Femur (tissue), 1 donor: ENCODE measurements around the gene FBLL1.
"Not testable (repeated sequence)": the region's sequence is repeated elsewhere in the genome, so short reads cannot be mapped to it uniquely, and the experiment has no call there.

Experiments used
- DNase-seq: peaks from one replicate; pipeline ENCODE4 v3.0.0-alpha.2; 2017

Gene FBLL1

GRCh38 chr5:168528521-168529373 is at the start of gene FBLL1:
Gene FBLL1, plus strand, starts transcription at chr5:168529305. Its CDS starts 200 bp downstream, at chr5:168529505.
- DNase-seq = peak; percentile 67

DNA sequence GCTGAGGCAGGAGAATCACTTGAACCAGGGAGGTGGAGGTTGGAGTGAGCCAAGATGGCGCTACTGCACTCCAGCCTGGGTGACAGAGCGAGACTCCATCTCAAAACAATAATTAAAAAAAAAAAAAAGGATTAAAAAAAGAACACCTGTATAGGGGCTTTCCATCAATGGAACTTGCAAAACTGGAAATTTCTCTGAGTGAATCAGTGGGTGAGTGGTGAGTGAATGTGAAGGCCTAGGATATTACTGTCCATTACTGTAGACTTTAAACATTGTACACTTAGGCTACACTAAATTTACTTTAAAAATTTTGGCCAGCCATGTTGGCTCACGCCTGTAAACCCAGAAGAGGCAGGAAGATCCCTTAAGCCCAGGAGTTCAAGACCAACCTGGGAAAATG is 48.5 kb upstream of the FBLL1 start:
- no peak for DNase-seq

DNA sequence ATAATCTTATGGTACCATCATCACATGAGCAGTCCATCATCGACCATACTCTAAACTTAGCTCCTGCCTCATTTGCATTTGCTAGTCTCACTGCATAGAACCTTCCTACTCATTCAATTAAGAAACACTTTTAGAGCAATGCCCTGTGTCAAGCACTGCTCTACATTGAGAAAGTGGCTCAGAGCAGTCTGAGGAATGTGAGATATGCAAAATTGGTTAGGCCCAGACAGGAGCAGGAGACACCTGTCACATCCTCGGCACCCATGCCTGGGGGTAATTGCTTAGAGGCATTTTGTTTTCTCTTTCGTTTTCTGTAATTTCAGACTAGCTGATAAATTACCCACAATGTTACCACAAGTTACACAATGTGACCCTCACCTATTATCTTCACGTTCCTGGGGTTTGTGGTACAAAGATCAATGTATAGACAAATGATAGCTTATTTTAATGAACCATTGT is 47.7 kb upstream of the FBLL1 start:
- no peak for DNase-seq

- no peak for DNase-seq
Observed at GRCh38 chr5:168482361-168482760, 46.7 kb upstream of the FBLL1 start.

- peak; percentile 97 for DNase-seq
Observed at GRCh38 chr5:168486136-168486879, 42.8 kb upstream of the FBLL1 start, which contains the start of gene RARS1. Gene RARS1, plus strand, starts transcription at chr5:168486471. Its CDS starts 28 bp downstream, at chr5:168486499.

GRCh38 chr5:168489059-168489458 is 40.0 kb upstream of the FBLL1 start:
- DNase-seq = no peak

- no peak for DNase-seq
Observed at GRCh38 chr5:168494057-168494555, 35.0 kb upstream of the FBLL1 start.

GRCh38 chr5:168502563-168503237 is 26.4 kb upstream of the FBLL1 start:
- DNase-seq = no peak

- DNase-seq = no peak
Observed at GRCh38 chr5:168513861-168514428, 15.2 kb upstream of the FBLL1 start.

GRCh38 chr5:168525856-168526255 is 3.2 kb upstream of the FBLL1 start:
- no peak for DNase-seq

DNA sequence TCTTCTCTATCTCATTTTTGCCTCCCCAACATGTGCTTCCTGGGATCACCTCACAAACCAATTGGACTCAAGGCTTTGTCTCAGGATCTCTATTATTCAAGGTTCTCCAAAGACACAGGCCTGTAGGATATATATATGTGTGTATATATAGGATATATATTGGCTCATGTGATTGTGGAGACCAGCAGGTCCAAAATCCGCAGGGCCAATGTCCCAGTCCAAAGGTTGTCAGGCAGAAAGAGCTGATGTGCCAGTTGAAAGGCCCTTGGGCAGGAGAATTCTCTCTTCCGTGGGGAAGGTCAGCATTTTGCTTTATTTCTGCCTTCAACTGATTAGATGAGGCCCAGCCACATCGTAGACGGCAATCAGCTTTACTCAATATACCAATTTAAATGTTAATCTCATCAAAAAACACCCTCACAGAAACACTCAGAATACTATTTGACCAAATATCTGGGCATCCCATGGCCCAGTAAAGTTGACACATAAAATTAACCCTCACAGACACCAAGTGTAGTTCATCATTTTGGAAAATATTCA is 1.3 kb upstream of the FBLL1 start:
- DNase-seq = no peak

DNA sequence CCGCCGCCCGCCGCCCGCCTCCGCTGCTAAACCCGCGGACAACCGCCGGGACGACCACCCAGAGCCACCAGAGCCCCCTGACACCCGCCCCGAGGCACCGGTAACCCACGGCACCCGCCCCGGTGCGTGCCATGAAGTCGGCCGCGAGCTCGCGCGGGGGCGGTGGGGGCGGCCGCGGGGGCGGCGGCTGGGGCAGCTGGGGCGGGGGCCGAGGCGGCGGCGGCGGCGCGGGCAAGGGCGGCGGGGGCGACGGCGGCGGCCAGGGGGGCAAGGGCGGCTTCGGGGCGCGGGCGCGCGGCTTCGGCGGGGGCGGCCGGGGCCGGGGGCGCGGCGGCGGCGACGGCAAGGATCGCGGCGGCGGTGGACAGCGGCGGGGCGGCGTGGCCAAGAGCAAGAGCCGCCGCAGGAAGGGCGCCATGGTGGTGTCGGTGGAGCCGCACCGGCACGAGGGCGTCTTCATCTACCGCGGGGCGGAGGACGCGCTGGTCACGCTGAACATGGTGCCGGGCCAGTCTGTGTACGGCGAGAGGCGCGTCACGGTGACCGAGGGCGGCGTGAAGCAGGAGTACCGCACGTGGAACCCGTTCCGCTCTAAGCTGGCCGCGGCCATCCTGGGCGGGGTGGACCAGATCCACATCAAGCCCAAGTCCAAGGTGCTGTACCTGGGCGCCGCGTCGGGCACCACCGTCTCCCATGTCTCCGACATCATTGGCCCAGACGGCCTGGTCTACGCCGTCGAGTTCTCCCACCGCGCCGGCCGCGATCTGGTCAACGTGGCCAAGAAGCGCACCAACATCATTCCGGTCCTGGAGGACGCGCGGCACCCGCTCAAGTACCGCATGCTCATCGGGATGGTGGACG is 499 bp downstream of the FBLL1 start:
- DNase-seq = peak; percentile 24

GRCh38 chr5:168530621-168531150 is 1.6 kb downstream of the FBLL1 start:
- no peak for DNase-seq

GRCh38 chr5:168531191-168531590 is 2.1 kb downstream of the FBLL1 start:
- no peak for DNase-seq

GRCh38 chr5:168531987-168532864 is 3.1 kb downstream of the FBLL1 start:
- DNase-seq = no peak

GRCh38 chr5:168534351-168534750 is 5.2 kb downstream of the FBLL1 start:
- not testable (repeated sequence) for DNase-seq

GRCh38 chr5:168537176-168537575 is 8.1 kb downstream of the FBLL1 start:
- no peak for DNase-seq

- DNase-seq = no peak
Observed at GRCh38 chr5:168549554-168549953, 20.4 kb downstream of the FBLL1 start.

GRCh38 chr5:168550656-168551055 is 21.6 kb downstream of the FBLL1 start:
- no peak for DNase-seq

GRCh38 chr5:168552146-168552545 is 23.0 kb downstream of the FBLL1 start:
- DNase-seq = no peak
